ENCODE data around the gene CLEC1A. TPM values are rescaled to one million over a fixed set of nuclear protein-coding genes. Genes with fewer than 3 reads are reported as not detected.

The CLEC1A gene
- total RNA-seq, 1 experiment from 2014 or later, result 0.41 TPM

DNA sequence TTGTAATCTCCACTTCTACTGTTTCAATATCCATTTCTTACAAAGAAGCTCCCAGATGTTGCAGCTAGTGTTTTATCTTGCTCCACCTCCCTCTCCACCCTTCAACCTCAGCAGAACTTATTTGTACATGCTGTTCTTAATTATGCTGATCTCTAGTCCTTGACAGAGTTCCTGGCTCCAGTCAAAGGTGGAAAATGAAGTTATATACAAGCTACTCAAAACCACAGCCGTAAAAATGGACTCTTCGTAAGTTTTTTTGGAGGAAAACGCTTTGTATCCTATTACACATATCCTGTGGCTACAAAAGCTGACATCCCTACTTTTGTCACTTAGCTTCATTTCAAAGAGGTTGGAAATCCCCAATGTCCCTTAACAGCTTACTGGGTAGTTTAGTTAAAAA is 1.3 kb downstream of the CLEC1A start:
- TF ChIP-seq TCF7L2 (IDR thresholded peaks at IDR 0.05; ENCODE audit: low read depth, low read length) (no peak), SIN3A (IDR thresholded peaks at IDR 0.05; ENCODE audit: borderline replicate concordance, insufficient read depth, low read depth, low read length) (no peak), POLR2AphosphoS5 (IDR thresholded peaks at IDR 0.05; ENCODE audit: low read depth, low read length) (no peak)
- TF ChIP-seq, protein P1, sequence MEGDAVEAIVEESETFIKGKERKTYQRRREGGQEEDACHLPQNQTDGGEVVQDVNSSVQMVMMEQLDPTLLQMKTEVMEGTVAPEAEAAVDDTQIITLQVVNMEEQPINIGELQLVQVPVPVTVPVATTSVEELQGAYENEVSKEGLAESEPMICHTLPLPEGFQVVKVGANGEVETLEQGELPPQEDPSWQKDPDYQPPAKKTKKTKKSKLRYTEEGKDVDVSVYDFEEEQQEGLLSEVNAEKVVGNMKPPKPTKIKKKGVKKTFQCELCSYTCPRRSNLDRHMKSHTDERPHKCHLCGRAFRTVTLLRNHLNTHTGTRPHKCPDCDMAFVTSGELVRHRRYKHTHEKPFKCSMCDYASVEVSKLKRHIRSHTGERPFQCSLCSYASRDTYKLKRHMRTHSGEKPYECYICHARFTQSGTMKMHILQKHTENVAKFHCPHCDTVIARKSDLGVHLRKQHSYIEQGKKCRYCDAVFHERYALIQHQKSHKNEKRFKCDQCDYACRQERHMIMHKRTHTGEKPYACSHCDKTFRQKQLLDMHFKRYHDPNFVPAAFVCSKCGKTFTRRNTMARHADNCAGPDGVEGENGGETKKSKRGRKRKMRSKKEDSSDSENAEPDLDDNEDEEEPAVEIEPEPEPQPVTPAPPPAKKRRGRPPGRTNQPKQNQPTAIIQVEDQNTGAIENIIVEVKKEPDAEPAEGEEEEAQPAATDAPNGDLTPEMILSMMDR (IDR thresholded peaks at IDR 0.05), result no peak
- TF ChIP-seq, protein P2, sequence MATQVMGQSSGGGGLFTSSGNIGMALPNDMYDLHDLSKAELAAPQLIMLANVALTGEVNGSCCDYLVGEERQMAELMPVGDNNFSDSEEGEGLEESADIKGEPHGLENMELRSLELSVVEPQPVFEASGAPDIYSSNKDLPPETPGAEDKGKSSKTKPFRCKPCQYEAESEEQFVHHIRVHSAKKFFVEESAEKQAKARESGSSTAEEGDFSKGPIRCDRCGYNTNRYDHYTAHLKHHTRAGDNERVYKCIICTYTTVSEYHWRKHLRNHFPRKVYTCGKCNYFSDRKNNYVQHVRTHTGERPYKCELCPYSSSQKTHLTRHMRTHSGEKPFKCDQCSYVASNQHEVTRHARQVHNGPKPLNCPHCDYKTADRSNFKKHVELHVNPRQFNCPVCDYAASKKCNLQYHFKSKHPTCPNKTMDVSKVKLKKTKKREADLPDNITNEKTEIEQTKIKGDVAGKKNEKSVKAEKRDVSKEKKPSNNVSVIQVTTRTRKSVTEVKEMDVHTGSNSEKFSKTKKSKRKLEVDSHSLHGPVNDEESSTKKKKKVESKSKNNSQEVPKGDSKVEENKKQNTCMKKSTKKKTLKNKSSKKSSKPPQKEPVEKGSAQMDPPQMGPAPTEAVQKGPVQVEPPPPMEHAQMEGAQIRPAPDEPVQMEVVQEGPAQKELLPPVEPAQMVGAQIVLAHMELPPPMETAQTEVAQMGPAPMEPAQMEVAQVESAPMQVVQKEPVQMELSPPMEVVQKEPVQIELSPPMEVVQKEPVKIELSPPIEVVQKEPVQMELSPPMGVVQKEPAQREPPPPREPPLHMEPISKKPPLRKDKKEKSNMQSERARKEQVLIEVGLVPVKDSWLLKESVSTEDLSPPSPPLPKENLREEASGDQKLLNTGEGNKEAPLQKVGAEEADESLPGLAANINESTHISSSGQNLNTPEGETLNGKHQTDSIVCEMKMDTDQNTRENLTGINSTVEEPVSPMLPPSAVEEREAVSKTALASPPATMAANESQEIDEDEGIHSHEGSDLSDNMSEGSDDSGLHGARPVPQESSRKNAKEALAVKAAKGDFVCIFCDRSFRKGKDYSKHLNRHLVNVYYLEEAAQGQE (IDR thresholded peaks at IDR 0.05; ENCODE audit: insufficient read depth in 1 of 2, low read depth in 2 of 2, low read length in 1 of 2), result no peak
- intact Hi-C loops (cut with micrococcal nuclease; ENCODE audit: unreplicated experiment), result no loop called here
- in situ Hi-C loops (cut with HindIII; ENCODE audit: low pct_unique_long_range_greater_than_20kb, low sequenced_read_pairs), result no loop called here
- no peak overlapping the region for H3K27ac ChIP-seq (ENCODE audit: low read length)
- peaks cover 17% of the 10 kb centered on the region for H3K4me1 ChIP-seq (ENCODE audit: control insufficient read depth, insufficient read depth, low read length)
- no peaks in the 10 kb centered on the region for H3K27me3 ChIP-seq (ENCODE audit: control insufficient read depth, insufficient read depth, low read length)
- BruUV-seq (replicated peaks), result no TSS peak
- no peaks in the 10 kb centered on the region for H3K9me3 ChIP-seq (ENCODE audit: control insufficient read depth, insufficient read depth, low read depth, low read length)
- no peaks in the 10 kb centered on the region for H3K36me3 ChIP-seq (ENCODE audit: control insufficient read depth, insufficient read depth, low read length)
- POLR2A ChIA-PET, result no interaction called here
- no peak for ATAC-seq
- no peak overlapping the region for H3K4me3 ChIP-seq (ENCODE audit: low read depth in 2 of 2, low read length in 2 of 2)
- CTCF ChIA-PET, result no interaction called here
- DNase-seq (ENCODE audit: low read depth, low spot score), result no peak

DNA sequence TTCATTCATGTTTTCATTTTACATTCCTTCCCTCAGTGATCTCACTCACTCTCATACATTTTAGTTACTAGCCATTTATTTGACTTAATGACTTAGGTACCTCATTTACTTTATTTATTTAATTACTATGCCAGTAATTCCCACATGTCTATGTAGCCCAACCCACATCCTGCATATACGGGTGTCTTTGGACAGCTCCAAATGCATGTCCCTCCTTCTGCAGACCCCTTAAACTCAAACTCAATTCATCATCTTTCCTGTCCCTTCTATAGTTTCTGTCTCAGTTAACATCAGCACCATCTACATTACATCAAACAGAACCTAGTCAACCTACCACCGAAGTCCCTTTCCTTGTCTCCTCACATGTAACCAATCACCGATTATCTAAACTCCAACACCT is 2.8 kb downstream of the CLEC1A start:
- POLR2A ChIA-PET, result no interaction called here
- no peak for TF ChIP-seq SIN3A (IDR thresholded peaks at IDR 0.05; ENCODE audit: borderline replicate concordance, insufficient read depth, low read depth, low read length)
- no peak for TF ChIP-seq TCF7L2 (IDR thresholded peaks at IDR 0.05; ENCODE audit: low read depth, low read length)
- TF ChIP-seq POLR2AphosphoS5 (IDR thresholded peaks at IDR 0.05; ENCODE audit: low read depth, low read length), result no peak
- H3K9me3 ChIP-seq (ENCODE audit: control insufficient read depth, insufficient read depth, low read depth, low read length), result no peaks in the 10 kb centered on the region
- H3K27ac ChIP-seq (ENCODE audit: low read length), result no peak overlapping the region
- in situ Hi-C loops (cut with HindIII; ENCODE audit: low pct_unique_long_range_greater_than_20kb, low sequenced_read_pairs) (no loop called here), intact Hi-C loops (cut with micrococcal nuclease; ENCODE audit: unreplicated experiment) (no loop called here)
- BruUV-seq (replicated peaks), result no TSS peak
- ATAC-seq (no peak), DNase-seq (ENCODE audit: low read depth, low spot score) (no peak)
- peaks cover 6% of the 10 kb centered on the region for H3K4me1 ChIP-seq (ENCODE audit: control insufficient read depth, insufficient read depth, low read length)
- CTCF ChIA-PET, result no interaction called here
- no peaks in the 10 kb centered on the region for H3K27me3 ChIP-seq (ENCODE audit: control insufficient read depth, insufficient read depth, low read length)
- H3K36me3 ChIP-seq (ENCODE audit: control insufficient read depth, insufficient read depth, low read length), result no peaks in the 10 kb centered on the region
- no peak overlapping the region for H3K4me3 ChIP-seq (ENCODE audit: low read depth in 2 of 2, low read length in 2 of 2)

DNA sequence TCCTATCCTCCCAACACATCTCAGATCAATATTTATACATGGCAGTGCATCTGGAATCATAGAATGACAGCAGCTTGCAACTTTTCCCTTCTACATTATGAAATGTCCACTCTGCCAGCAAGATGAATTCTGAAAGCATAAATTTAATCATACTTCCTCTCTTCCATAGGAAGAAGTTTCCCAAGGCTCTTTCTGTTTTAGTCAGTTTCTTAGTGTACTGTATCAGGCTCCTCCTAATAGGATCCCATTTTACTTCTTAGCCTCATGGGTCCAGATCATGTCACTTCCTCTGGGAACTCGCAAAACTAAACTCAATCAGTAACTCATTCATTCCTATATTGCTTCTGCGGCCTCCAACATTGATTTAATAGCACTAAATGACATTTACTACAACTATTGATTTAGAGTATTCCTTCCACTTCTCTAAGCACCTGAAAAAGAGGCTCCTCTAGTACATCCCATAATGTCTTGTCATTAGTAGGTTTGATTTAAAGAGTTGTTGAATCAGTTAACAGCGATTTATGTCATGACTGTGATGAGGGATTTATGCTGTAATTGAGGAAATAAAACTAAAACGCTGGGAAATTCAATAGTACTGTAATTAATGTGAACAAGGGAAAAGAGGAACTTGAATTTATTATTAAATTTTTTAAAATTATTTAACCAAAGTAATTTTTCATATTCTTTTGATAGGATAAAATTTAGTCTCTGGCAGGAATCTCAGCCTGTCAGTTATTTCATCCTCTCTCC is 4.0 kb downstream of the CLEC1A start:
- CTCF ChIA-PET, result no interaction called here
- POLR2A ChIA-PET, result no interaction called here
- TF ChIP-seq, protein P2 (IDR thresholded peaks at IDR 0.05; ENCODE audit: insufficient read depth in 1 of 2, low read depth in 2 of 2, low read length in 1 of 2), result no peak
- no peak for TF ChIP-seq POLR2AphosphoS5 (IDR thresholded peaks at IDR 0.05; ENCODE audit: low read depth, low read length)
- TF ChIP-seq SIN3A (IDR thresholded peaks at IDR 0.05; ENCODE audit: borderline replicate concordance, insufficient read depth, low read depth, low read length), result no peak
- in situ Hi-C loops (cut with HindIII; ENCODE audit: low pct_unique_long_range_greater_than_20kb, low sequenced_read_pairs) (no loop called here), intact Hi-C loops (cut with micrococcal nuclease; ENCODE audit: unreplicated experiment) (no loop called here)
- ATAC-seq, result no peak
- H3K36me3 ChIP-seq (ENCODE audit: control insufficient read depth, insufficient read depth, low read length), result no peaks in the 10 kb centered on the region
- no TSS peak for BruUV-seq (replicated peaks)
- no peaks in the 10 kb centered on the region for H3K27me3 ChIP-seq (ENCODE audit: control insufficient read depth, insufficient read depth, low read length)
- H3K4me1 ChIP-seq (ENCODE audit: control insufficient read depth, insufficient read depth, low read length), result no peaks in the 10 kb centered on the region; the same call in 1 of the 2 replicates
- no peak overlapping the region for H3K4me3 ChIP-seq (ENCODE audit: low read depth in 2 of 2, low read length in 2 of 2)
- no peak for DNase-seq (ENCODE audit: low read depth, low spot score)
- no peak overlapping the region for H3K27ac ChIP-seq (ENCODE audit: low read length)
- no peaks in the 10 kb centered on the region for H3K9me3 ChIP-seq (ENCODE audit: control insufficient read depth, insufficient read depth, low read depth, low read length)
